Esophagus muscularis mucosa (tissue), 4 donors: ENCODE measurements around the gene TGFB1. TPM values are rescaled to one million over a fixed set of nuclear protein-coding genes. Genes with fewer than 3 reads are reported as not detected.

Experiments
- DNase-seq: peaks from one replicate; pipeline ENCODE4 v3.0.0-alpha.2; 2017; ENCODE audit errors: extremely low spot score
- H3K27ac ChIP-seq, 4 donors: fragments of 200-600 bp; sonication (generic); replicated peaks in 1 of 4; 1 replicate in 3 of 4; 2 replicates in 1 of 4; pipeline ENCODE4 v1.5.1; 2016 to 2019; ENCODE audit warnings: mild to moderate bottlenecking in 1 of 4
- H3K27me3 ChIP-seq, 4 donors: fragments of 200-600 bp; sonication (generic); one replicate each; pipeline versions ENCODE4 v1.5.1 to v1.6.0; 2016 to 2019
- H3K36me3 ChIP-seq, 4 donors: fragments of 200-600 bp; sonication (generic); one replicate each; pipeline ENCODE4 v1.5.1; 2016 to 2019
- H3K4me1 ChIP-seq, 4 donors: fragments of 200-600 bp; sonication (generic); one replicate each; pipeline ENCODE4 v1.5.1; 2016 to 2019
- H3K4me3 ChIP-seq, 4 donors: fragments of 200-600 bp; sonication (generic); 1 replicate in 2 of 4; 2 replicates in 2 of 4; pipeline ENCODE4 v1.5.1; 2016 to 2019; ENCODE audit warnings: mild to moderate bottlenecking in 4 of 4, moderate library complexity in 1 of 4
- H3K9me3 ChIP-seq, 4 donors: fragments of 200-600 bp; sonication (generic); 1 replicate in 3 of 4; 2 replicates in 1 of 4; pipeline ENCODE4 v1.5.1; 2016 to 2019
- EP300 ChIP-seq: sonication (generic); formaldehyde crosslinking; IDR thresholded peaks from one replicate; pipeline ENCODE4 v1.6.1; 2017; ENCODE audit warnings: antibody characterized with exemption
- POLR2A ChIP-seq: fragments of 450-650 bp; IDR thresholded peaks from one replicate; pipeline ENCODE4 v1.6.1; 2017; ENCODE audit warnings: antibody characterized with exemption, moderate library complexity, mild to moderate bottlenecking, low read depth
- POLR2AphosphoS5 ChIP-seq, 2 donors: sonication (generic); formaldehyde crosslinking; IDR thresholded peaks; one replicate each; pipeline ENCODE4 v1.6.1; 2017; ENCODE audit warnings: antibody characterized with exemption in 2 of 2
- WGBS: methylation state at CpG from one replicate; pipeline ENCODE4 v1.1.5; 2018; 5-methylcytosine and 5-hydroxymethylcytosine counted together
- intact Hi-C: fragments of 100-400 bp; cut with DNase I; formaldehyde crosslinking; loops from one replicate; pipeline ENCODE4 v1.15.1; 2023
- total RNA-seq, 4 donors: library from RNA; depleted of rRNA; stranded (reverse); fragments of >200 nt; gene quantifications; one replicate each; pipeline versions ENCODE4 v1.1.0 to v1.2.1, GENCODE V29; 2016
- TF ChIP-seq, protein P1 (sequence below), 3 experiments: fragments of 200-600 bp in 2 of 3; fragments of 450-650 bp in 1 of 3; sonication (generic) in 2 of 3; IDR thresholded peaks; one replicate each; pipeline ENCODE4 v1.5.1; 2017 to 2019; ENCODE audit warnings: antibody characterized with exemption in 3 of 3, mild to moderate bottlenecking in 2 of 3, moderate library complexity in 1 of 3

The TGFB1 gene
- total RNA-seq, 4 donors from 2014 or later: 29.8 to 52.4 (median 31.8) TPM

- peaks cover 28 to 40% (median 35%) of the 10 kb centered on the region in 4 donors for H3K4me1 ChIP-seq
- intact Hi-C loops: no loop called here
- no peak for DNase-seq
- 74% methylated on average over 8 of the region's 13 CpGs for WGBS
- no peaks in the 10 kb centered on the region for H3K9me3 ChIP-seq
- H3K4me3 ChIP-seq: no peak overlapping the region
- no peaks in the 10 kb centered on the region for H3K27me3 ChIP-seq
- H3K36me3 ChIP-seq: peaks cover 49 to 69% (median 67%) of the 10 kb centered on the region in 4 donors
- TF ChIP-seq, protein P1, sequence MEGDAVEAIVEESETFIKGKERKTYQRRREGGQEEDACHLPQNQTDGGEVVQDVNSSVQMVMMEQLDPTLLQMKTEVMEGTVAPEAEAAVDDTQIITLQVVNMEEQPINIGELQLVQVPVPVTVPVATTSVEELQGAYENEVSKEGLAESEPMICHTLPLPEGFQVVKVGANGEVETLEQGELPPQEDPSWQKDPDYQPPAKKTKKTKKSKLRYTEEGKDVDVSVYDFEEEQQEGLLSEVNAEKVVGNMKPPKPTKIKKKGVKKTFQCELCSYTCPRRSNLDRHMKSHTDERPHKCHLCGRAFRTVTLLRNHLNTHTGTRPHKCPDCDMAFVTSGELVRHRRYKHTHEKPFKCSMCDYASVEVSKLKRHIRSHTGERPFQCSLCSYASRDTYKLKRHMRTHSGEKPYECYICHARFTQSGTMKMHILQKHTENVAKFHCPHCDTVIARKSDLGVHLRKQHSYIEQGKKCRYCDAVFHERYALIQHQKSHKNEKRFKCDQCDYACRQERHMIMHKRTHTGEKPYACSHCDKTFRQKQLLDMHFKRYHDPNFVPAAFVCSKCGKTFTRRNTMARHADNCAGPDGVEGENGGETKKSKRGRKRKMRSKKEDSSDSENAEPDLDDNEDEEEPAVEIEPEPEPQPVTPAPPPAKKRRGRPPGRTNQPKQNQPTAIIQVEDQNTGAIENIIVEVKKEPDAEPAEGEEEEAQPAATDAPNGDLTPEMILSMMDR (IDR thresholded peaks at IDR 0.05): no peak
- no peak for TF ChIP-seq EP300
- no peak for TF ChIP-seq POLR2A
- TF ChIP-seq POLR2AphosphoS5 (IDR thresholded peaks at IDR 0.05): no peak
- H3K27ac ChIP-seq: peak overlapping the region; percentile 5 to 88 (median 31)
These were observed 47.6 kb downstream of the TGFB1 start for GRCh38 chr19:41305927-41306793.

GRCh38 chr19:41304706-41305483 lies 48.8 kb downstream of the TGFB1 start:
- intact Hi-C loops: no loop called here
- DNase-seq: no peak
- Histone ChIP-seq H3K36me3 (peaks cover 49 to 81% (median 74%) of the 10 kb centered on the region in 4 donors), H3K4me1 (peaks cover 32 to 45% (median 40%) of the 10 kb centered on the region in 4 donors), H3K27ac (peak overlapping the region in 2 of 4 donors; percentile 32), H3K9me3 (no peaks in the 10 kb centered on the region), H3K27me3 (no peaks in the 10 kb centered on the region), H3K4me3 (no peak overlapping the region)
- 67% methylated on average over 4 of the region's 4 CpGs for WGBS
- TF ChIP-seq POLR2AphosphoS5 (IDR thresholded peaks at IDR 0.05): no peak
- TF ChIP-seq, protein P1 (IDR thresholded peaks at IDR 0.05): no peak
- TF ChIP-seq POLR2A: no peak
- TF ChIP-seq EP300: no peak

- H3K36me3 ChIP-seq: peaks cover 49 to 87% (median 75%) of the 10 kb centered on the region in 4 donors
- H3K9me3 ChIP-seq: no peaks in the 10 kb centered on the region
- 100% methylated on average over 1 of the region's 14 CpGs for WGBS
- H3K27ac ChIP-seq: peak overlapping the region in 2 of 4 donors; percentile 27 to 32
- no peak overlapping the region for H3K4me3 ChIP-seq
- intact Hi-C loops: no loop called here
- H3K27me3 ChIP-seq: no peaks in the 10 kb centered on the region
- TF ChIP-seq POLR2A (no peak), POLR2AphosphoS5 (IDR thresholded peaks at IDR 0.05) (no peak), EP300 (no peak)
- TF ChIP-seq, protein P1 (IDR thresholded peaks at IDR 0.05): no peak
- DNase-seq: no peak
- H3K4me1 ChIP-seq: peaks cover 36 to 48% (median 43%) of the 10 kb centered on the region in 4 donors
These were observed 49.8 kb downstream of the TGFB1 start for GRCh38 chr19:41303954-41304353.

DNA sequence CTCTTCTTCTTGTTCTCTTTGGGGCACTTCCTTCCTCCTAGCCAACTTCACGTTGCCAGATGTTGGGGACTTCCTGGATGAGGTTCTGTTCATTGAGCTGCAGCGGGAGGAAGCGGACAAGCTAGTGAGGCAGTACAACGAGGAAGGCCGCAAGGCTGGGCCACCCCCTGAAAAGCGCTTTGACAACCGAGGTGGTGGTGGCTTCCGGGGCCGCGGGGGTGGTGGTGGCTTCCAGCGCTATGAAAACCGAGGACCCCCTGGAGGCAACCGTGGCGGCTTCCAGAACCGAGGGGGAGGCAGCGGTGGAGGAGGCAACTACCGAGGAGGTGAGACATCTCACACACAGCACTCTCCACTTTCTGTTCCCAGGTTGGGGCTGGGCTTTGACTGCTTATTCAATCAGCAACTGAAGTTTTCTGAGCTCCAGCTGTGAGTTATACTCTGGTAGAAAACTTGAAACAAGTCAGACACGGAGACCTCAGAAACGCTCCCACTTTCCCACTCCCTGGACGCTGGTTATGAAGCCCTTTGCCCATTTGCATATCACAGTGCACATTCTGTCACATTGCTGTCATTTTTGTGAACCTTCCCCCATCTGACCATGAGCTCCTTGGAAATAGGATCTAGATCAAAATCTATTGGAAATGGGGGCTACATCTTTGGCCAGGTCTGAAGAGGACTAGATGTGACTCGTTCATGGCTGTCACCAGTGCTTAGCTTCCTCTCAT lies 50.9 kb downstream of the TGFB1 start:
- intact Hi-C loops: no loop called here
- Histone ChIP-seq H3K36me3 (peaks cover 49 to 86% (median 75%) of the 10 kb centered on the region in 4 donors), H3K9me3 (no peaks in the 10 kb centered on the region), H3K27me3 (no peaks in the 10 kb centered on the region), H3K4me3 (no peak overlapping the region), H3K4me1 (peaks cover 36 to 48% (median 43%) of the 10 kb centered on the region in 4 donors), H3K27ac (peak overlapping the region in 2 of 4 donors; percentile 20 to 85)
- WGBS: 70% methylated on average over 21 of the region's 21 CpGs
- no peak for DNase-seq
- TF ChIP-seq POLR2A (no peak), EP300 (no peak), POLR2AphosphoS5 (IDR thresholded peaks at IDR 0.05) (no peak)
- TF ChIP-seq, protein P1 (IDR thresholded peaks at IDR 0.05): no peak
